C4-2B (cell line): ENCODE results near the gene SRGAP2C.
"Not testable (repeated sequence)": the region's sequence is repeated elsewhere in the genome, so short reads cannot be mapped to it uniquely, and the experiment has no call there.

Source experiments
- ZFX ChIP-seq: fragments of 450-650 bp; IDR thresholded peaks from 2 replicates; pipeline ENCODE4 v1.6.1; 2017
- TF ChIP-seq, protein P1 (sequence below): fragments of 450-650 bp; conservative IDR thresholded peaks from 2 replicates; pipeline ENCODE4 v1.5.1; 2017; ENCODE audit warnings: mild to moderate bottlenecking

- not testable (repeated sequence) for TF ChIP-seq ZFX
- TF ChIP-seq, protein P1, sequence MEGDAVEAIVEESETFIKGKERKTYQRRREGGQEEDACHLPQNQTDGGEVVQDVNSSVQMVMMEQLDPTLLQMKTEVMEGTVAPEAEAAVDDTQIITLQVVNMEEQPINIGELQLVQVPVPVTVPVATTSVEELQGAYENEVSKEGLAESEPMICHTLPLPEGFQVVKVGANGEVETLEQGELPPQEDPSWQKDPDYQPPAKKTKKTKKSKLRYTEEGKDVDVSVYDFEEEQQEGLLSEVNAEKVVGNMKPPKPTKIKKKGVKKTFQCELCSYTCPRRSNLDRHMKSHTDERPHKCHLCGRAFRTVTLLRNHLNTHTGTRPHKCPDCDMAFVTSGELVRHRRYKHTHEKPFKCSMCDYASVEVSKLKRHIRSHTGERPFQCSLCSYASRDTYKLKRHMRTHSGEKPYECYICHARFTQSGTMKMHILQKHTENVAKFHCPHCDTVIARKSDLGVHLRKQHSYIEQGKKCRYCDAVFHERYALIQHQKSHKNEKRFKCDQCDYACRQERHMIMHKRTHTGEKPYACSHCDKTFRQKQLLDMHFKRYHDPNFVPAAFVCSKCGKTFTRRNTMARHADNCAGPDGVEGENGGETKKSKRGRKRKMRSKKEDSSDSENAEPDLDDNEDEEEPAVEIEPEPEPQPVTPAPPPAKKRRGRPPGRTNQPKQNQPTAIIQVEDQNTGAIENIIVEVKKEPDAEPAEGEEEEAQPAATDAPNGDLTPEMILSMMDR: not testable (repeated sequence)
These were observed 113.8 kb downstream of the SRGAP2C start for GRCh38 chr1:121298529-121298928.
